AG04450 (cell line): ENCODE measurements around the gene GFOD2. TPM values are rescaled to one million over a fixed set of nuclear protein-coding genes. Genes with fewer than 3 reads are reported as not detected.
"Not testable (repeated sequence)": the region's sequence is repeated elsewhere in the genome, so short reads cannot be mapped to it uniquely, and the experiment has no call there.

ENCODE experiments used
- CTCF ChIA-PET: fragments of 300-600, 350-600 bp; formaldehyde crosslinking; extraction: SDS; loops from one replicate; lab custom pipeline; 2022; ENCODE audit warnings: antibody characterized with exemption, inconsistent platforms; lab: Charles Lee
- POLR2A ChIA-PET: fragments of 350-600 bp; formaldehyde crosslinking; extraction: SDS; loops from one replicate; lab custom pipeline; 2021; ENCODE audit warnings: antibody characterized with exemption, inconsistent platforms; lab: Yijun Ruan, JAX
- DNase-seq: peaks from one replicate; pipeline ENCODE4 v3.0.0-alpha.2; 2011; ENCODE audit warnings: low read depth, low spot score
- H3K27ac ChIP-seq: one replicate; pipeline ENCODE4 v1.5.1; 2012; ENCODE audit warnings: low read depth, low read length, control low read depth
- H3K27me3 ChIP-seq: one replicate; pipeline ENCODE4 v1.6.0; 2012; ENCODE audit warnings: low read length; ENCODE audit not compliant: control insufficient read depth, insufficient read depth
- H3K4me3 ChIP-seq: 2 replicates; pipeline ENCODE4 v1.5.1; 2011; ENCODE audit warnings: mild to moderate bottlenecking, low read depth, low read length, control low read depth
- H3K9me3 ChIP-seq: 2 replicates; pipeline ENCODE4 v1.5.1; 2012; ENCODE audit warnings: low read length; ENCODE audit not compliant: control insufficient read depth, insufficient read depth
- polyA plus RNA-seq: library from polyadenylated mRNA; depleted of rRNA; stranded (reverse); fragments of >200 nt; gene quantifications from 2 replicates; pipeline ENCODE4 v1.2.3, GENCODE V29; 2011
- TF ChIP-seq, protein P1 (sequence below): IDR thresholded peaks from 2 replicates; pipeline ENCODE4 v1.5.1; 2011; ENCODE audit warnings: low read depth, low read length, control low read depth, inconsistent platforms

Gene GFOD2
- polyA plus RNA-seq, 1 experiment = 11.1 TPM

DNA sequence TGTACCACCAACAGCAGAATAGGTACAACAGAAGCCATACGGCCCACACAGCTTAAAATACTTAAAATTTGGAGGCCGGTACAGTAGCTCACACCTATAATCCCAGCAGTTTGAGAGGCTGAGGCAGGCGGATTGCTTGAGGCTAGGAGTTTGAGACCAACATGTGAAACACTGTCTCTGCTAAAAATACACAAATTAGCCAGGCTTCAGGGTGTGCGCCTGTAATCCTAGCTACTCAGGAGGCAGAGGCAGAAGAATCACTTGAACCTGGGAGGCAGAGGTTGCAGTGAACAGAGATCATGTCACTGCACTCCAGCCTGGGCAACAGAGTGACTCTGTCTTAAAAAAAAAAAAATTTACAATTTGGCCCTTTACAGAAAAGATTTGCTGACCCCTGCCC lies 17.0 kb downstream of the GFOD2 start:
- ChIA-PET CTCF (no interaction called here), POLR2A (no interaction called here)
- Histone ChIP-seq H3K9me3 (no peaks in the 10 kb centered on the region), H3K27ac (no peak overlapping the region), H3K4me3 (no peak overlapping the region), H3K27me3 (no peaks in the 10 kb centered on the region)
- TF ChIP-seq, protein P1, sequence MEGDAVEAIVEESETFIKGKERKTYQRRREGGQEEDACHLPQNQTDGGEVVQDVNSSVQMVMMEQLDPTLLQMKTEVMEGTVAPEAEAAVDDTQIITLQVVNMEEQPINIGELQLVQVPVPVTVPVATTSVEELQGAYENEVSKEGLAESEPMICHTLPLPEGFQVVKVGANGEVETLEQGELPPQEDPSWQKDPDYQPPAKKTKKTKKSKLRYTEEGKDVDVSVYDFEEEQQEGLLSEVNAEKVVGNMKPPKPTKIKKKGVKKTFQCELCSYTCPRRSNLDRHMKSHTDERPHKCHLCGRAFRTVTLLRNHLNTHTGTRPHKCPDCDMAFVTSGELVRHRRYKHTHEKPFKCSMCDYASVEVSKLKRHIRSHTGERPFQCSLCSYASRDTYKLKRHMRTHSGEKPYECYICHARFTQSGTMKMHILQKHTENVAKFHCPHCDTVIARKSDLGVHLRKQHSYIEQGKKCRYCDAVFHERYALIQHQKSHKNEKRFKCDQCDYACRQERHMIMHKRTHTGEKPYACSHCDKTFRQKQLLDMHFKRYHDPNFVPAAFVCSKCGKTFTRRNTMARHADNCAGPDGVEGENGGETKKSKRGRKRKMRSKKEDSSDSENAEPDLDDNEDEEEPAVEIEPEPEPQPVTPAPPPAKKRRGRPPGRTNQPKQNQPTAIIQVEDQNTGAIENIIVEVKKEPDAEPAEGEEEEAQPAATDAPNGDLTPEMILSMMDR = no peak
- DNase-seq = no peak

DNA sequence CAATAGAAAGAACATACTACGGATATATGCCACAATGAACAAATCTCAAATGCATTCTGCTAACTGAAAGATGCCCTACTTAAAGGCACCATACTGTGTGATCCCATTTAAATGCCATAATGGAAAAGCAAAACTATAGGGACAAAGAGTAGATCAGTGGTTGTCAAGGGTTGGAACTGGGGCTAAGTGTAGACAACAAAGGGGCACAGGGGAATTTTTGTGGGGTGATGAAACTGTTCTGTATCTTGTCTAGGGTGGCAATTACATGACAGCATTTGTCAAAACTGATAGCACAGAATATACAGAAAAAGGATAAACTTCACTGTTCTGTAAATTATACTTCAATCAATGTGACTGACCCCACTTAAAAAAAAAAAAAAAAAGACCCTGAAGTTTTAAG lies 17.7 kb downstream of the GFOD2 start:
- ChIA-PET CTCF (no interaction called here), POLR2A (no interaction called here)
- Histone ChIP-seq H3K27ac (no peak overlapping the region), H3K27me3 (no peaks in the 10 kb centered on the region), H3K9me3 (no peaks in the 10 kb centered on the region), H3K4me3 (no peak overlapping the region)
- no peak for DNase-seq
- TF ChIP-seq, protein P1 = no peak

DNA sequence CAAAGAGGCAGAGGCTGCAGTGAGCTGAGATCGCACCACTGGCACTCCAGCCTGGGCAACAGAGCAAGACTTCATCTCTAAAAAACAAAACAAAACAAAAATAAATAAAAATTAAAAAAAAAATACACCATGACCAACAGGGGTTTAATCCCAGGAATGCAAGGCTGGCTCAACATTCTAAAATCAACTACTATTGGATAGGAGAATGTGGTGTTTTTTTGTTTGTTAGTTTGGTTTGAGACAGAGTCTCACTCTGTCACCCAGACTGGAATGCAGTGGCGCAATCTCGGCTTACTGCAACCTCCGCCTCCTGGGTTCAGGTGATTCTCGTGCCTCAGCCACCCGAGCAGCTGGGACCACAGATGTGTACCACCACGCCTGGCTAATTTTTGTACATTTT lies 19.9 kb downstream of the GFOD2 start:
- no peak overlapping the region for H3K27ac ChIP-seq
- H3K4me3 ChIP-seq = no peak overlapping the region
- no peaks in the 10 kb centered on the region for H3K9me3 ChIP-seq
- no peak for DNase-seq
- no peaks in the 10 kb centered on the region for H3K27me3 ChIP-seq
- ChIA-PET POLR2A (no interaction called here), CTCF (no interaction called here)
- TF ChIP-seq, protein P1 = no peak

DNA sequence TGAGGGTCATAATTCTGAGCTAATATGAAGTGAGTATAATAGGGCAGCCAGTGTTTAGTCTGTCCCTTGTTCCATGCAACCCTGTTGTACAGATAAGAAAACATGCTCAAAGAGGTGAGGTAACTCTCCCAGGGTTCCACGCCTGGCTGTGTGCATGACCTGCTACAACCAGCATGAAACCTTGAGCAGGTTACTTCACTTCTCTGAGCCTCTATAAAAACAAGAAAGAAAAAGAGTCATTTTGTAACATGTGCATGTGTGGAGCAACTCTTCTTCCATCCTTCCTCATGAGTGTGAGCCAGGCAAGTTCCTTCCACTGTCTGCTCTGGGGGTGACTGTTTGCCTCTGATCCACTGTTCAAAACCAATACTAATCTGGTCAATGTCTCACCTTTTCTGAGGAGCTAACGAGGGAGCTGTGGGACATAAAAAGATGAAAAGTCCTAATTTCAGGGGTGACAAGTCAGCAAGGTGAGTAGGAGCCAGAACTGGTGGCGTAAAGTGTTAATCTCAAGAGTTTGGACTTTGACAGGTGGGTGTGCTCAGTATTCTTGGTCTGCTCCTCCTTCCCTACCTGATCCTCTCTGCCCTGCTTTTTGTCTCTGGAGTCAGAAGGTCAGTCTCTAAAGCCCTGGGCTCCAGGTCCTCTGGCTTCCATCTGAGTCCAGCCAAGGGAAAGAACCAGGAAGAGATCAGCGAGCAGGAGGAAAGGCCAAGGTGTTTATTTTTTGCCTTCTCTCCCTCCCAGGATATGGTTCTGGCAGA lies 21.5 kb downstream of the GFOD2 start:
- no peak overlapping the region for H3K4me3 ChIP-seq

DNA sequence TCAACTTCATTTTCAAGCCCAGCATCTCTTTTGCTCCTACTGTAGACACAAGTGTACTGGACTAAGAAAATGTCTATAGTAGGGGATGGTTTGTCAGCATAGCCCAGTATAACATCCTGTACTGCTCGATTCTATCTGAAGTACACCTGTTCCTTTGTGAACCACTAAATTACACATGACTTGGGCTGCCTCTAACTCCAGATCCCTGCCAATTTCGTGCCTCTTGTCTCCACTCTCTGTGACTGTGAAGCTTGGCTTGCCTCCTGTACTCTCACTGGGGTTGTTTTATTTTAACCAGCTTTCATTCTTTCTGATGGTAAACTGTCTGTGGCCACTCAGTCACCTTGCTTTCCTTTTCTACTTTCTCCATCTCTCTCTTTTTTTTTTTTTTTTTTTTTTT lies 24.5 kb downstream of the GFOD2 start:
- POLR2A ChIA-PET = interaction anchor here (0.6 to 1.4 kb wide), 2 partner anchors 23 to 112 kb away, joined by 3 to 5 read pairs; partner anchors contain the start of genes RANBP10 and TSNAXIP1
- TF ChIP-seq, protein P1 = no peak
- Histone ChIP-seq H3K9me3 (no peaks in the 10 kb centered on the region), H3K27me3 (no peaks in the 10 kb centered on the region), H3K27ac (no peak overlapping the region), H3K4me3 (no peak overlapping the region)
- CTCF ChIA-PET = interaction anchor here (0.7 kb wide), 1 partner anchor 180 kb away, joined by 4 read pairs; no protein-coding TSS in a partner anchor
- no peak for DNase-seq

More for the DNA sequence above, 21.5 kb downstream of the GFOD2 start:
- ChIA-PET CTCF (interaction anchor here (1.6 kb wide), 1 partner anchor 25 kb away, joined by 7 read pairs; no protein-coding TSS in a partner anchor), POLR2A (interaction anchor here (0.6 kb wide), 1 partner anchor 40 kb away, joined by 5 read pairs; no protein-coding TSS in a partner anchor)
- Histone ChIP-seq H3K27ac (no peak overlapping the region), H3K27me3 (no peaks in the 10 kb centered on the region), H3K9me3 (no peaks in the 10 kb centered on the region)
- TF ChIP-seq, protein P1 = no peak
- DNase-seq = no peak

DNA sequence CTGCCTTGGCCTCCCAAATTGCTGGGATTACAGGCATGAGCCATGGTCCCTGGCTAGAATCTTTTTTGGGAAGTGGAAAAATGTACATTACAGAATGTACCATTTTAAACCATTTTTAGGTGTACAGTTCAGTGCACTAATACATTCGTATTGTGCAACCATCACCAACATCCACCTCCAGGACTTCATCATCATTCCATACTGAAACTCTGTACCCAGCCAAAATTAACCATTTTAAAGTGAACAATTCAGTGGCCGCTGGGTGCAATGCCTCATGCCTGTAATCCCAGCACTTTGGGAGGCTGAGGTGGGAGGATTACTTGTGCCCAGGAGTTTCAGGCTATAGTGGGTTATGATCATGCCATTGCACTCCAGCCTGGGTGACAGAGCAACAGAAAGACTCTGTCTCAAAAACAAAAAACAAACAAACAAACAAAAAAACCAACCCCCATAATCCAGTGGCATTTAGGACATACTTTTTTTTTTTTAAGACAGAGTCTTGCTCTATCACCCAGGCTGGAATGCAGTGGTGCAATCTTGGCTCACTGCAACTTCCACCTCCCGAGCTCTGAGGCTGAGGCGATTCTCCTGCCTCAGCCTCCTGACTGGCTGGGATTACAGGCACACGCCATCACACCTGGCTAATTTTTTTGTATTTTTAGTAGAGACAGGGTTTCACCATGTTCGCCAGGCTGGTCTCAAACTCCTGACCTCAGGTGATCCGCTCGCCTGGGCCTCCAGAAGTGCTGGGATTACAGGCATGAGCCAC lies 25.4 kb downstream of the GFOD2 start:
- H3K27ac ChIP-seq, H3K9me3 ChIP-seq, DNase-seq, H3K27me3 ChIP-seq, H3K4me3 ChIP-seq: not testable (repeated sequence)
- CTCF ChIA-PET = interaction anchor here (0.7 to 1.4 kb wide), 2 partner anchors 123 to 162 kb away, joined by 3 to 5 read pairs; no protein-coding TSS in a partner anchor
- POLR2A ChIA-PET = interaction anchor here (0.5 to 1.4 kb wide), 2 partner anchors 113 to 161 kb away, joined by 3 read pairs; partner anchors contain the start of genes RANBP10 and TSNAXIP1
